Muscle layer of duodenum (tissue), 2 donors: ENCODE data around the gene TMCC3.

ENCODE experiments used
- H3K27ac ChIP-seq: one replicate; pipeline ENCODE4 v1.7.0; 2013; ENCODE audit warnings: mild to moderate bottlenecking, low read length
- H3K27me3 ChIP-seq: one replicate; pipeline ENCODE4 v1.7.0; 2013; ENCODE audit warnings: low read depth, mild to moderate bottlenecking, control low read depth, low read length
- H3K36me3 ChIP-seq, 2 donors: one replicate each; pipeline ENCODE4 v1.7.0; 2013; ENCODE audit warnings: low read length in 2 of 2, control low read depth in 1 of 2, mild to moderate bottlenecking in 1 of 2; ENCODE audit not compliant: insufficient read depth in 2 of 2, control insufficient read depth in 1 of 2
- H3K4me1 ChIP-seq, 2 donors: one replicate each; pipeline ENCODE4 v1.7.0; 2013; ENCODE audit warnings: low read length in 2 of 2, mild to moderate bottlenecking in 2 of 2, control low read depth in 1 of 2, moderate library complexity in 1 of 2; ENCODE audit not compliant: insufficient read depth in 2 of 2, control insufficient read depth in 1 of 2
- H3K4me3 ChIP-seq, 2 donors: one replicate each; pipeline ENCODE4 v1.7.0; 2013; ENCODE audit warnings: low read length in 2 of 2, low read depth in 1 of 2, mild to moderate bottlenecking in 1 of 2
- H3K9me3 ChIP-seq, 2 donors: one replicate each; pipeline ENCODE4 v1.7.0; 2013; ENCODE audit warnings: low read length in 2 of 2, control low read depth in 1 of 2, mild to moderate bottlenecking in 1 of 2; ENCODE audit not compliant: control insufficient read depth in 1 of 2
- donor health status: healthy.

Gene TMCC3

DNA sequence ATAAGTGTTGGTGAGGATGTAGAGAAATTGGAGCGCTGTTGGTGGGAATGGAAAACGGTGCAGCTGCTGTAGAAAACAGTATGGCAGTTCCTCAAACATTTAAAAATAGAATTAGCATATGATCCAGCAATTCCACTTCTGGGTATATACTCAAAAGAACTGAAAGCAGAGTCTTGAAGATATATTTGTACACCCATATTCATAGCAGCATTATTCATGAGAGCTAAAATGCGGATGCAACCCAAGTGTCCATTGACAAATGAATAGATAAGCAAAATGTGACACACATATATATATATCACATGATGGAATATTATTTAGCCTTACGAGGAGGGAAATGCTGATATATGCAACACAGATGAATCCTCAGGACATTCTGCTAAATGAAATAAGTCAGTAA is 106.0 kb downstream of the TMCC3 start:
- Histone ChIP-seq H3K27me3 (no peaks in the 10 kb centered on the region), H3K4me3 (no peak overlapping the region), H3K27ac (no peak overlapping the region), H3K9me3 (peaks cover 0 to 2% of the 10 kb centered on the region in 2 donors), H3K4me1 (no peaks in the 10 kb centered on the region), H3K36me3 (no peaks in the 10 kb centered on the region)

DNA sequence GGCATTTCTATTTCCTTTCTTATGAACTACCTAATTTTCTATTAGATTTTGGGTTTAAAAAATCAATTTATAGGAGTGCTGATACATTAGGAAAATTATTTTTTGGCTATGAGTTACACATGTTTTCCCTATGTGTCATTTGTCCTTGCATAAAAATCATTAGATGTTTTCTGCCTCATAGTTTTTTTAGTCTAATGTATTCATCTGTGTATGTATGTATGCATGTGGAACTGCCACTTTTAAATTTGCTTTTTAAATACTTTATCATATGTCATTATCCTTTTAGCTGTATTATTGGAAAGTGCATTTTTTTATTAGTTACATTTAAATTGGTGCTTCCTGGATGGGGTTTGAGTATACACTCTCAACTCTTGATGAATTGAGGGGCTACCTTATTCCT is 112.0 kb downstream of the TMCC3 start:
- Histone ChIP-seq H3K27ac (no peak overlapping the region), H3K9me3 (no peaks in the 10 kb centered on the region), H3K36me3 (no peaks in the 10 kb centered on the region)

DNA sequence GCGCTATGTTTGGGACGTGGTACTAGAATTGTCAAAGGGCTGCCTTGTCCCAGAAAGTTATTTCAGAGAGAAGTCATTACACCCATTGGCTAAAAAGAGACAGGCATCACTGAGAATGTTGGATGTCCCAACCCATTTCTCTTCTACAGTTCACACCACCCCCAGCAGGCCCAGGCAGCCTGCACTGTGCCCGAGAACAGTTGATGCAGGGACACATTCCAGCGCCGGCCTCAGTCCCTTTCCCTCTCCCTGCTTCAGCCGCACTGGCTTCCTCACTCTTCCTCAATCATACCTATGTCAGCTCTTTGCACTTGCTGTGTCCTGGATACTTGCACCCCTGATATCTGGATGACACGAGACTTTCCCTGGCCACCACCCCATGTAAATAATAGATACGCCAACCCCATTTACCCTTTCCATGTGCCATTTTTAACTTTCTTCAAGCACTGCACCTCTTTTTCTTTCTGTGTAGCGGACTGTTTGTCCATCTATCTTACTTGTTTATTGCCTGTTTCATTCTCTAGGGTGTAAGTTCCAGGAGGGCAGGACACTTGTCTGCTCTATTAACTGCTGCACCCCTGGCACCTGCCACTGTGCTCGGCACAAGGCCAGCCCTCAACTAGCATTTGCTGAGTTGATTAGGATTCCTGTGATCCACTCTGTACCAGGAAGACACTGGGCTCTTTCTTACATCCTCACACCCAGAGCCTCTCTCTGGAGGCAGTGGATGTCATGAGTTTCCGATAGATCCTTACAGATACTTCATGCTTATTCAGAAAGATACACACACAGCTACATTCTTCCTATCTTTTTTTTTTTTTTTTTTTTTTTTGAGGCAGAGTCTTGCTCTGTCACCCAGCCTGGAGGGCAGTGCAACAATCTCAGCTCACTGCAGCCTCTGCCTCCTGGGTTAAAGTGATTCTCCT is 114.1 kb downstream of the TMCC3 start:
- Histone ChIP-seq H3K4me1 (no peaks in the 10 kb centered on the region), H3K27ac (no peak overlapping the region), H3K4me3 (no peak overlapping the region), H3K36me3 (no peaks in the 10 kb centered on the region), H3K27me3 (no peaks in the 10 kb centered on the region), H3K9me3 (no peaks in the 10 kb centered on the region)

More for the DNA sequence above, 112.0 kb downstream of the TMCC3 start:
- Histone ChIP-seq H3K4me1 (no peaks in the 10 kb centered on the region), H3K27me3 (no peaks in the 10 kb centered on the region), H3K4me3 (no peak overlapping the region)

DNA sequence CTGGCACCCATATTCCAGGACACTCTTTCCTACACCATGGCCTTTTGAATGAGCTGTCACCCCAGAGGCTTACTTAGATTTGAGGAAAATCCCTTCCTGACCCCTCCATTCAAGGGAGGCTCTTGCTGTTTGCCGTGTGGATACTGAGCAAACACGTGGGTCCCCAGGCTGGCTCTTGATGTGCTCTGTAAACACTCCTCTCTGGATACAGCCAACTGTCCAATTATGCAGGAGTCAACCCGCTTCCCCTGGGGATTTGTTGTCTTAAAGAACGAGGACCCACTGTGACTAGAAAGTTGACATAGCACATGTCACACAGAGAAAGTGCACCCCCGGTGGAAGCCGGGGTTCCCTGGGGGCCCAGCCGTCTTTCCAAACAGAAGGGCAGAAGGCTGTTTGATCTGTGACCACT is 114.8 kb downstream of the TMCC3 start:
- no peaks in the 10 kb centered on the region for H3K4me1 ChIP-seq
- no peak overlapping the region for H3K4me3 ChIP-seq
- no peak overlapping the region for H3K27ac ChIP-seq
- H3K27me3 ChIP-seq = no peaks in the 10 kb centered on the region
- no peaks in the 10 kb centered on the region for H3K9me3 ChIP-seq
- H3K36me3 ChIP-seq = no peaks in the 10 kb centered on the region

DNA sequence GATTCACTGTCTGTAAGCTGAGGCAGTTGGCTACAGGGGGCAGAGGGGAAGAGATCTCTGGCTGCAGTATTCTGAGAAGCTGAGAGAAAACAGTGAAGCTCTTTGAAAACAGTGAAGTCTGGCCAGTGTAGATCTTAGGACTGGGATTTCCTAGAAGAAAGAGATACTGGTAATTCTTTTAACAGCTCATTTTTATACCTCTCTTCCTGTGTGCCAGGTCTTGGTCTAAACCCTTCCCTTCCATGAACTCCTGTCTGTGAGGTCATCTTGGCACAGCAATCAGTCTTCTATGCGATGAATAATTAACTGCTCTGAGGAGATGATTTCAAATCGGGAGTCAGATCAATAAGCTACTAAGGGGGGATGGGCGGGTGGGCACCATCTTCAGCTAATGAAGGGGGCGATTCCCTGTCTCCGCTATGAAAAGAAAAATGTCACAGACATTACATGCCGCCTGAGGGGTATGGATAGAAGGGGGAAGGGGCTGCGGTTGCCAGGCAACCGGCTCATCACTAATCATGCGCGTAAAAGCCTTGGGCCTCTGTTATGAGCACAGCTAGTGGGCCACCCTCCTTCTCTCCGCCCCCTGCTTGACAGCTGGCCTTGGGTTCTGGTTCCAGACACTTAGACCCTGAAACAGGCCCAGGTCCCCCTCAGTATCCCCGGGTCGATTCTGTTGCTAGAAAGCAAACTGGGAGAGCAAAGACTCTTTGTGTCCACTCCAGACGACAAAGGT is 115.4 kb downstream of the TMCC3 start:
- no peak overlapping the region for H3K27ac ChIP-seq
- H3K36me3 ChIP-seq = no peaks in the 10 kb centered on the region
- no peak overlapping the region for H3K4me3 ChIP-seq
- no peaks in the 10 kb centered on the region for H3K27me3 ChIP-seq
- H3K9me3 ChIP-seq = no peaks in the 10 kb centered on the region
- H3K4me1 ChIP-seq = no peaks in the 10 kb centered on the region

DNA sequence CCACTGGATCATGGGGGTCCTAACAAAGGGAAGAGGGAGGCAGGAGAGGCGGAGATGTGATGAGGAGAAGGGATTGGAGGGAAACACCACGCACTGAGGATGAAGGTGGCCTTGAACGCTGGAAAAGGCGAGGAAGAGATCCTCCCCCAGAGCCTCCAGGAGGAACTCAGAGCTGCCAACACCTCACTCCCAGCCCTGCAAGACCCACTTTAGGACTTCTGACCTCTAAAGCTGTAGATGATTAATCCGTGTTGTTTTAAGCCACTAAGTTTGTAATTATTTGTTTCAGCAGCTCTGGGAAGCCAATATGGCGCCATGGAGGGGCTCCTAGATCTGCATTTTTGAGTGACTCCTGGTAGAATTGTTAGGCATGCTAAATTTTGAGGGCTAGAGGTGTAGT is 116.1 kb downstream of the TMCC3 start:
- H3K36me3 ChIP-seq = no peaks in the 10 kb centered on the region
- H3K27ac ChIP-seq = no peak overlapping the region
- H3K9me3 ChIP-seq = no peaks in the 10 kb centered on the region
- no peaks in the 10 kb centered on the region for H3K4me1 ChIP-seq
- H3K4me3 ChIP-seq = no peak overlapping the region
- no peaks in the 10 kb centered on the region for H3K27me3 ChIP-seq

DNA sequence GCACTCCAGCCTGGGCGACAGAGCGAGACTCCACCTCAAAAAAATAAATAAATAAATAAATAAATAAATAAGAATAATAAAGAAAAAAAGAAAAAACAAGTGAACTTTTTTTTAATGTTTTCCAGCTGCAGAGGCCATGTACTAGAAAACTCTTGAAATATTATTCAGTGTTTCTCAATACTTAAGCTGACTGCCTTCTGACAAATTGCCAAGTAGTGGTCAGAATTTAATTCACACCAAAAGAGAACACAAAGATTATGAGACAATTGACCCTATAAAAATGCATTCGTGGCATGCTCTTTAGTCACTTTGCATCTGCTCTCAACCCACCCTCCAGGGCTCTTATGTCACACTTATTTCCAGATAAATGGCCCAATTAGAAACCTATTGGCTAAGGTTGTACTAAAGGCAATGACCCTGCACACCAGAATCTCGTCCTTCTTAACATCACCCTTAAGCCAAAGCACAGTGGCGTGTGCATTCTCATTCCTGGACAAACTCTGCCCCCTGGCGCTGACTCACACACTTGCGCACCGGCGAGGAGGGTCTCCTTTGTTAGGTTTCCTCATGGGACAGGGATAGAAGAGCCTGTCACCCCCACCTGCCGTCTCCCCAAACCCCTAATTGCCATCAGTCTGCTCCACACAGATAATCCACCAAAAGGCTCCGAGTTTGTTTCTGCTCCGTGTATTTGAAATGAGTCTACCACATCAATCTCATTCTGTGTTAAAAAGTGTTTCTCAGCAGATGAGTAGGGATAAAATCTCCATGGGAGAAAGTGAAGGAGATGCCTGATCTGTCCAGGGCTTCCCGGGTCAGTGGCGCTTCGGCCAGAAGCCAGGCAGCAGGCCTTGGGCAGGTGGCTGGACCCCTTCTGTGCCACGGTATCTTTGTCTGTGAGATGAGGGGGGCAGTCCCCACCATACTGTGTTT is 117.6 kb downstream of the TMCC3 start:
- Histone ChIP-seq H3K4me1 (no peaks in the 10 kb centered on the region), H3K36me3 (no peaks in the 10 kb centered on the region), H3K27me3 (no peaks in the 10 kb centered on the region), H3K4me3 (no peak overlapping the region), H3K9me3 (no peaks in the 10 kb centered on the region), H3K27ac (no peak overlapping the region)

DNA sequence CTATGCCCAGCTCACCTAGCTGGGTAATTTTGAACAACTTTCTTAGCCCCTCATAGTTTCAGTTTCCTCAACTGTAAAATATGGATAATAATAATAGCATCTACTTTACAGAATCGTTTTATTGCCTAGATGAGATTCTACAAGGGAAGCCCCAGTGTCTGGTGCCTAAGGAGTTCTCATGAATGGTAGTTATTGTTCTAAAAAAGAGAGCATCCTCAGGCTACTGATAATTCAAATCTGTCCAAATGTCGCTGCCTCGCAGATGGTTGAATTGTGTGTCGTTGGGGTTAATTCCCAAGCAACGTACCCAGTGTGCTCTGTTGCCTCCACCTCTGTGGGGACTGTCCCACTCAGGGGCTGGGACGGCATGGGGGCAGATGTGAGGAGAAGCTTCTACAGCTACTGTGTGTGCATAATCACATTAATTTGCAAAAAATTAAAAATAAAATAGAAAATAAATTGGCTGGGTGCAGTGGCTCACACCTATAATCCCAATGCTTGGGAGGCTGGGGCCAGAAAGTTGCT is 119.1 kb downstream of the TMCC3 start:
- Histone ChIP-seq H3K27me3 (no peaks in the 10 kb centered on the region), H3K4me3 (no peak overlapping the region), H3K27ac (no peak overlapping the region), H3K36me3 (no peaks in the 10 kb centered on the region), H3K4me1 (no peaks in the 10 kb centered on the region), H3K9me3 (no peaks in the 10 kb centered on the region)

DNA sequence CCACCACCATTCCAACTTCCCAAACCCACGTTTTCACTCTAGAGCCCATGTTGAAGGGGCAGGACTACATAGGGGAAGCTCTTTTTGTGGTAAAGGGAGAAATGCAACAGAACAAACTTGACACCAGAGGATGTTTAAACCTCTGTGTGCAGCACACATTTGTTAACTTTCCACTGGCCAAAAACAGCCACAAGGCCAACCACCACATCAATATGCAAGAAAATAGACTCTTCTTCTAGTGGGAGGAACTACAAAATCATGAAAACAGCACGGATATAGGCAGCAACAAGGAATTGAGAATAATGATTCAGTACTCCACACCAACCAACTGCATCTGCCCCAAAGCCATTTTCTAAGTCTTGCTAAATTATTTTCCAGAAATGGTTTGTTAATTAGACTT is 124.4 kb downstream of the TMCC3 start:
- Histone ChIP-seq H3K36me3 (no peaks in the 10 kb centered on the region), H3K4me3 (no peak overlapping the region), H3K4me1 (no peaks in the 10 kb centered on the region), H3K27ac (no peak overlapping the region), H3K27me3 (no peaks in the 10 kb centered on the region), H3K9me3 (no peaks in the 10 kb centered on the region)
